Neutrophil (primary cell): ENCODE results near the gene CEBPB.

Source experiments
- H3K27ac ChIP-seq: fragments of 200-600 bp; sonication (generic); 2 replicates; pipeline ENCODE4 v1.5.1; 2016; ENCODE audit warnings: mild to moderate bottlenecking, moderate library complexity
- H3K27me3 ChIP-seq: fragments of 200-600 bp; sonication (generic); 2 replicates; pipeline ENCODE4 v1.6.0; 2016; ENCODE audit warnings: mild to moderate bottlenecking
- H3K36me3 ChIP-seq: fragments of 200-600 bp; sonication (generic); 2 replicates; pipeline ENCODE4 v1.5.1; 2017
- H3K4me1 ChIP-seq, 2 experiments: fragments of 200-600 bp in 1 of 2; sonication (generic) in 1 of 2; 1 replicate in 1 of 2; 2 replicates in 1 of 2; pipeline versions ENCODE4 v1.5.1 to v1.6.1; 2013 to 2016; ENCODE audit warnings: low read depth in 1 of 2, low read length in 1 of 2, mild to moderate bottlenecking in 1 of 2, moderate library complexity in 1 of 2; ENCODE audit not compliant: control insufficient read depth in 1 of 2, insufficient read depth in 1 of 2
- H3K4me3 ChIP-seq, 2 experiments: fragments of 200-600 bp in 1 of 2; sonication (generic) in 1 of 2; 1 replicate in 1 of 2; 2 replicates in 1 of 2; pipeline ENCODE4 v1.5.1; 2013 to 2016; ENCODE audit warnings: low read depth in 1 of 2, low read length in 1 of 2, mild to moderate bottlenecking in 1 of 2, moderate library complexity in 1 of 2
- H3K9me3 ChIP-seq: fragments of 200-600 bp; sonication (generic); 2 replicates; pipeline ENCODE4 v1.5.1; 2016
- TF ChIP-seq, protein P1 (sequence below): fragments of 200-600 bp; sonication (generic); IDR thresholded peaks from 2 replicates; pipeline ENCODE4 v1.5.1; 2016; ENCODE audit warnings: antibody characterized with exemption

Gene CEBPB

GRCh38 chr20:50210066-50210619 lies 19.5 kb downstream of the CEBPB start:
- TF ChIP-seq, protein P1, sequence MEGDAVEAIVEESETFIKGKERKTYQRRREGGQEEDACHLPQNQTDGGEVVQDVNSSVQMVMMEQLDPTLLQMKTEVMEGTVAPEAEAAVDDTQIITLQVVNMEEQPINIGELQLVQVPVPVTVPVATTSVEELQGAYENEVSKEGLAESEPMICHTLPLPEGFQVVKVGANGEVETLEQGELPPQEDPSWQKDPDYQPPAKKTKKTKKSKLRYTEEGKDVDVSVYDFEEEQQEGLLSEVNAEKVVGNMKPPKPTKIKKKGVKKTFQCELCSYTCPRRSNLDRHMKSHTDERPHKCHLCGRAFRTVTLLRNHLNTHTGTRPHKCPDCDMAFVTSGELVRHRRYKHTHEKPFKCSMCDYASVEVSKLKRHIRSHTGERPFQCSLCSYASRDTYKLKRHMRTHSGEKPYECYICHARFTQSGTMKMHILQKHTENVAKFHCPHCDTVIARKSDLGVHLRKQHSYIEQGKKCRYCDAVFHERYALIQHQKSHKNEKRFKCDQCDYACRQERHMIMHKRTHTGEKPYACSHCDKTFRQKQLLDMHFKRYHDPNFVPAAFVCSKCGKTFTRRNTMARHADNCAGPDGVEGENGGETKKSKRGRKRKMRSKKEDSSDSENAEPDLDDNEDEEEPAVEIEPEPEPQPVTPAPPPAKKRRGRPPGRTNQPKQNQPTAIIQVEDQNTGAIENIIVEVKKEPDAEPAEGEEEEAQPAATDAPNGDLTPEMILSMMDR: no peak
- Histone ChIP-seq H3K4me1 (peaks cover 22 to 42% of the 10 kb centered on the region in 2 experiments), H3K27ac (no peak overlapping the region), H3K4me3 (no peak overlapping the region), H3K36me3 (no peaks in the 10 kb centered on the region), H3K9me3 (no peaks in the 10 kb centered on the region), H3K27me3 (no peaks in the 10 kb centered on the region)

DNA sequence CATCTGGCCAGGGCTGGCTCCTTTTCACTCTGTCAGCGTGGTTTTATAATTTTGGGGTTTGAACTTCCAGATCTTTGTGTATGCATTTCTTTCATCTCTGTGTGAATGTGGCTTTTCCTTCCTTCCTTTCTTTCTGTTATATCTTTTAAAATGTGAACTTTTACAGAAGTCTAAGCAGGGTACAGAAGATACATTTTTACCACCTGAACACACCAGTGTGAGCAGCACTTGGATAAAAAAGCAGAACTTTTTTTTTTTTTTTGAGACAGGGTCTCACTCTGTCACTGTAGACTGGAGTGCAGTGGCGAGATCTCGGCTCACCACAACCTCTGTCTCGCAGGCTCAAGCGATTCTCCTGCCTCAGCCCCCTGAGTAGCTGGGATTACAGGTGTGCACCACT lies 20.5 kb downstream of the CEBPB start:
- TF ChIP-seq, protein P1: no peak
- peaks cover 20 to 43% of the 10 kb centered on the region in 2 experiments for H3K4me1 ChIP-seq

DNA sequence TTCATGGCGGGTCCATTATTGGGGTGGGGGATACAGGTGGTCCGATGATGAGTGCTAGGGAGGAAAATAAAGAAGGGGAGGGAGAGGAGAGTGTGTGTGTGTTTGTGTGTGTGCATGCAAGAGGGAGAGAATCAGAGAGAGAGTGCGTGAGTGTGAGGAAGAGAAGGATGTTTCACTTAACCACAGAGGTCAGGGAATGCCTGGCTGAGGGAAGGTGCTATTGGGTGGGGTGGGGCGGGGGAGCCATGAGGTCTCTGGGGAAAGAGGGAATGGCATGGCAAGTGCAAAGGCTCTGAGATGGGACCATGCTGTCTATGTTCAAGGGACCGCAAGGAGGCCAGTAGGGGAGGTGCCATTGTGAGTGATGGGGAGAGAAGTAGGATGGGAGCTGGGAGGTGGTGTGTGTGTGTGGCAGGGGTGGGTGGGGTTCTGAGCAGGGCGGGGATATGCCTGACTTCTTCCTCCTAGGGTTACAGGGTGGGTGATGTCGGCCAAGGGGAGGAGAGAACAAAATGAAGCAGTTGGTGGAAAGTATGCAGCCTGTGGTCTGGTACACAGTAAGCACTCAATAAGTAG lies 23.0 kb downstream of the CEBPB start:
- TF ChIP-seq, protein P1: no peak
- no peak overlapping the region for H3K27ac ChIP-seq
- peaks cover 18 to 44% of the 10 kb centered on the region in 2 experiments for H3K4me1 ChIP-seq
- H3K36me3 ChIP-seq: no peaks in the 10 kb centered on the region
- no peaks in the 10 kb centered on the region for H3K9me3 ChIP-seq
- no peak overlapping the region for H3K4me3 ChIP-seq
- no peaks in the 10 kb centered on the region for H3K27me3 ChIP-seq

More for the DNA sequence above, 20.5 kb downstream of the CEBPB start:
- Histone ChIP-seq H3K27ac (no peak overlapping the region), H3K4me3 (no peak overlapping the region), H3K36me3 (no peaks in the 10 kb centered on the region), H3K9me3 (no peaks in the 10 kb centered on the region), H3K27me3 (no peaks in the 10 kb centered on the region)

- no peaks in the 10 kb centered on the region for H3K9me3 ChIP-seq
- no peaks in the 10 kb centered on the region for H3K36me3 ChIP-seq
These were observed 23.8 kb downstream of the CEBPB start for GRCh38 chr20:50214226-50215024.

DNA sequence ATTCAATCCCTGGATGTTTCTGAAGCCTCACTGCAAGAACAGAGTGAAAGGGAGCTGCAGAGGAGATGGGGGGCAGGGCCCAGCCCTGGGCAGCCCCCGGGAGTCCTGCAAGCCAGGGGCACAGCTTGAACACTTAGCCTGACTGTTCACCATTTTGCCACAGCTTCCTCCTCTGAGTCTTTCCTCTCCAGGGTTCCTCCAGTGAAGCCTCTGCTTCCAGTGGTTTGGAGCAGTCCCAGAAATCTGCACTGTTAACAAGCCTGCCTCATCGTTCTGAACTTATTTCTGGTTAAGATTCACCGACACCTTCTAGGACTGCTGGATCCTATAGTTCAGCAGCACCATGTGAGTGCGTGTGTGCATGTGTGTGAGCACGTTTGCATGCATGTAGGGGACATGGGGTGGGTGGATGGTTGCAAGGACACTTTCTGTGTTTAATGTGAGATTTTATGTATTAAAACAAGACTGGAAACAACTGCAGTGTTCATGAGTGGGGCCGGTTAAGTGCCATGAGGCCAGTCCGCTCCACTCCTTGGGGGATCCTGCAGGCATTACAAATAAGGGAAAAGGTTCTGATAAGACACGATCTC lies 24.6 kb downstream of the CEBPB start:
- no peaks in the 10 kb centered on the region for H3K36me3 ChIP-seq
- H3K4me1 ChIP-seq: peaks cover 34 to 59% of the 10 kb centered on the region in 2 experiments
- TF ChIP-seq, protein P1: no peak
- peak overlapping the region; percentile 59 for H3K27ac ChIP-seq
- no peak overlapping the region for H3K4me3 ChIP-seq
- H3K9me3 ChIP-seq: no peaks in the 10 kb centered on the region
- no peaks in the 10 kb centered on the region for H3K27me3 ChIP-seq

More at GRCh38 chr20:50214226-50215024, 23.8 kb downstream of the CEBPB start:
- no peaks in the 10 kb centered on the region for H3K27me3 ChIP-seq
- H3K4me3 ChIP-seq: no peak overlapping the region
- H3K27ac ChIP-seq: peak overlapping the region; percentile 59
- TF ChIP-seq, protein P1: no peak
- peaks cover 26 to 52% of the 10 kb centered on the region in 2 experiments for H3K4me1 ChIP-seq
